Measurements from ENCODE around the gene SPON1.

GRCh38 chr11:13924801-13925327, 37.7 kb upstream of the SPON1 start:
- TF ChIP-seq, protein P1, sequence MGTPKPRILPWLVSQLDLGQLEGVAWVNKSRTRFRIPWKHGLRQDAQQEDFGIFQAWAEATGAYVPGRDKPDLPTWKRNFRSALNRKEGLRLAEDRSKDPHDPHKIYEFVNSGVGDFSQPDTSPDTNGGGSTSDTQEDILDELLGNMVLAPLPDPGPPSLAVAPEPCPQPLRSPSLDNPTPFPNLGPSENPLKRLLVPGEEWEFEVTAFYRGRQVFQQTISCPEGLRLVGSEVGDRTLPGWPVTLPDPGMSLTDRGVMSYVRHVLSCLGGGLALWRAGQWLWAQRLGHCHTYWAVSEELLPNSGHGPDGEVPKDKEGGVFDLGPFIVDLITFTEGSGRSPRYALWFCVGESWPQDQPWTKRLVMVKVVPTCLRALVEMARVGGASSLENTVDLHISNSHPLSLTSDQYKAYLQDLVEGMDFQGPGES (IDR thresholded peaks at IDR 0.05): no peak
- TF ChIP-seq, protein P2, sequence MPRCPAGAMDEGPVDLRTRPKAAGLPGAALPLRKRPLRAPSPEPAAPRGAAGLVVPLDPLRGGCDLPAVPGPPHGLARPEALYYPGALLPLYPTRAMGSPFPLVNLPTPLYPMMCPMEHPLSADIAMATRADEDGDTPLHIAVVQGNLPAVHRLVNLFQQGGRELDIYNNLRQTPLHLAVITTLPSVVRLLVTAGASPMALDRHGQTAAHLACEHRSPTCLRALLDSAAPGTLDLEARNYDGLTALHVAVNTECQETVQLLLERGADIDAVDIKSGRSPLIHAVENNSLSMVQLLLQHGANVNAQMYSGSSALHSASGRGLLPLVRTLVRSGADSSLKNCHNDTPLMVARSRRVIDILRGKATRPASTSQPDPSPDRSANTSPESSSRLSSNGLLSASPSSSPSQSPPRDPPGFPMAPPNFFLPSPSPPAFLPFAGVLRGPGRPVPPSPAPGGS (IDR thresholded peaks at IDR 0.05; ENCODE audit: borderline replicate concordance, insufficient read depth, low read depth, low read length, poor library complexity, severe bottlenecking): no peak
- TF ChIP-seq SMC3 (IDR thresholded peaks at IDR 0.05; ENCODE audit: borderline replicate concordance, low read length) (no peak), CTCF (IDR thresholded peaks at IDR 0.05 in 2 of 3, conservative IDR thresholded peaks at IDR 0.05 in 1 of 3; ENCODE audit: control insufficient read depth in 2 of 3, extremely low read depth in 1 of 3, insufficient read depth in 1 of 3, low read depth in 3 of 3, low read length in 3 of 3) (no peak), EP300 (IDR thresholded peaks at IDR 0.05; ENCODE audit: borderline replicate concordance in 1 of 2, control insufficient read depth in 1 of 2, low read depth in 2 of 2, low read length in 2 of 2) (no peak), CHD4 (IDR thresholded peaks at IDR 0.05) (no peak)
